CD8-positive, alpha-beta memory T cell (primary cell): ENCODE measurements around the gene CES3. TPM values are rescaled to one million over a fixed set of nuclear protein-coding genes. Genes with fewer than 3 reads are reported as not detected.

Source experiments
- CTCF ChIA-PET: fragments of 350-600 bp; sonication (Branson Sonifier 250); formaldehyde crosslinking; loops from one replicate; lab custom pipeline; 2021; ENCODE audit warnings: antibody characterized with exemption; lab: Charles Lee
- POLR2A ChIA-PET: fragments of 350-600 bp; sonication (Branson Sonifier 250); formaldehyde crosslinking; loops from one replicate; lab custom pipeline; 2021; ENCODE audit warnings: antibody characterized with exemption; lab: Charles Lee
- DNase-seq, 5 donors: peaks; one replicate each; pipeline versions ENCODE4 v3.0.0 to v3.0.0-alpha.2; 2020 to 2022; ENCODE audit warnings: mixed read lengths in 1 of 5
- H3K27ac ChIP-seq: one replicate; pipeline ENCODE4 v1.7.0; 2013; ENCODE audit warnings: low read depth, mild to moderate bottlenecking, low read length, moderate library complexity
- H3K27me3 ChIP-seq: 2 replicates; pipeline ENCODE4 v1.7.0; 2013; ENCODE audit warnings: low read length, mild to moderate bottlenecking; ENCODE audit not compliant: insufficient read depth, poor library complexity, severe bottlenecking
- H3K36me3 ChIP-seq: 2 replicates; pipeline ENCODE4 v1.7.0; 2013; ENCODE audit warnings: mild to moderate bottlenecking, low read length, moderate library complexity; ENCODE audit not compliant: insufficient read depth
- H3K4me1 ChIP-seq: 2 replicates; pipeline ENCODE4 v1.7.0; 2013; ENCODE audit warnings: mild to moderate bottlenecking, low read length, moderate library complexity; ENCODE audit not compliant: insufficient read depth
- H3K4me3 ChIP-seq: 2 replicates; pipeline ENCODE4 v1.7.0; 2013; ENCODE audit warnings: mild to moderate bottlenecking, low read length
- H3K9me3 ChIP-seq: 2 replicates; pipeline ENCODE4 v1.7.0; 2013; ENCODE audit warnings: mild to moderate bottlenecking, low read length
- H3K27ac Mint-ChIP-seq, 8 donors: one replicate each; pipeline ENCODE4 v1.8.0; 2020 to 2021; ENCODE audit warnings: mixed read lengths in 8 of 8, mild to moderate bottlenecking in 6 of 8, inconsistent platforms in 3 of 8, moderate library complexity in 3 of 8
- H3K27me3 Mint-ChIP-seq, 2 donors: one replicate each; pipeline ENCODE4 v1.8.0; 2020 to 2021; ENCODE audit warnings: mixed read lengths in 2 of 2, mild to moderate bottlenecking in 1 of 2, moderate library complexity in 1 of 2
- H3K36me3 Mint-ChIP-seq, 3 donors: one replicate each; pipeline ENCODE4 v1.8.0; 2020 to 2021; ENCODE audit warnings: mixed read lengths in 3 of 3, inconsistent platforms in 1 of 3, mild to moderate bottlenecking in 1 of 3
- H3K4me1 Mint-ChIP-seq, 3 donors: one replicate each; pipeline ENCODE4 v1.8.0; 2020 to 2021; ENCODE audit warnings: mixed read lengths in 3 of 3, inconsistent platforms in 1 of 3, mild to moderate bottlenecking in 1 of 3
- H3K4me3 Mint-ChIP-seq, 7 donors: one replicate each; pipeline ENCODE4 v1.8.0; 2020 to 2021; ENCODE audit warnings: mixed read lengths in 7 of 7, mild to moderate bottlenecking in 6 of 7, moderate library complexity in 4 of 7, inconsistent platforms in 2 of 7
- H3K9me3 Mint-ChIP-seq, 5 donors: one replicate each; pipeline ENCODE4 v1.8.0; 2020 to 2022; ENCODE audit warnings: mixed read lengths in 5 of 5, mild to moderate bottlenecking in 3 of 5, moderate library complexity in 2 of 5, inconsistent platforms in 1 of 5
- polyA plus RNA-seq: library from polyadenylated mRNA; unstranded; fragments of 300-500 nt; fragmentation: Illumina TruSeq; gene quantifications from one replicate; pipeline ENCODE4 v1.2.3, GENCODE V29; 2021
- total RNA-seq, 2 experiments: library from RNA; stranded (reverse); gene quantifications; one replicate each; pipeline ENCODE4 v1.2.3, GENCODE V29; 2021

Gene CES3
- total and polyA plus RNA-seq, 3 experiments from 2014 or later, result 0.16 to 0.24 TPM; not detected in 1

DNA sequence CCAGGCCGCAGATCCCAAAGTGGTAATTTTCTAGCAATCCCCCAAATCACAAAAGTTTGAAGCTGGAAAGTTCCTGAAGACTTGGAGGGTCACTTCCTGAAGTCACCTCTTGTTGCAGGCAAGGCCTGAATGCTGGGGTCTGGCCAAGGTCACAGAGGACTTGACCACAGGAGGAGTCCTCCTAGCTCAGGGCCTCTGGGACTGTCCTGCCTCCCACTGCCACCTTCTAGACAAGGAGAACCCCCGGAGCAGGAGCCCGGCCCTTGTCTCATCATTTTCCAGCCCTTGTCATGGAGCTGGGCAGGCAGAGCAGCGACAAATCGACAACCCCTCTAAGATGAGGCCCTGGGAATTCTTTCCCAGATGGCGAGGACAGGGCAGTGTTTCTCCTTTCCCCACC, 42.7 kb upstream of the CES3 start:
- no peaks in the 10 kb centered on the region for H3K27me3 ChIP-seq
- no peaks in the 10 kb centered on the region for H3K4me1 ChIP-seq
- H3K27me3 Mint-ChIP-seq, result peaks cover 7 to 18% of the 10 kb centered on the region in 2 donors
- no peaks in the 10 kb centered on the region for H3K4me1 Mint-ChIP-seq
- H3K36me3 Mint-ChIP-seq, result no peaks in the 10 kb centered on the region
- ChIA-PET POLR2A (no interaction called here), CTCF (no interaction called here)
- DNase-seq, result no peak
- no peaks in the 10 kb centered on the region for H3K9me3 ChIP-seq
- no peak overlapping the region for H3K4me3 ChIP-seq
- H3K27ac Mint-ChIP-seq, result no peak overlapping the region
- no peak overlapping the region for H3K27ac ChIP-seq
- no peaks in the 10 kb centered on the region for H3K9me3 Mint-ChIP-seq
- no peaks in the 10 kb centered on the region for H3K36me3 ChIP-seq
- no peak overlapping the region for H3K4me3 Mint-ChIP-seq

DNA sequence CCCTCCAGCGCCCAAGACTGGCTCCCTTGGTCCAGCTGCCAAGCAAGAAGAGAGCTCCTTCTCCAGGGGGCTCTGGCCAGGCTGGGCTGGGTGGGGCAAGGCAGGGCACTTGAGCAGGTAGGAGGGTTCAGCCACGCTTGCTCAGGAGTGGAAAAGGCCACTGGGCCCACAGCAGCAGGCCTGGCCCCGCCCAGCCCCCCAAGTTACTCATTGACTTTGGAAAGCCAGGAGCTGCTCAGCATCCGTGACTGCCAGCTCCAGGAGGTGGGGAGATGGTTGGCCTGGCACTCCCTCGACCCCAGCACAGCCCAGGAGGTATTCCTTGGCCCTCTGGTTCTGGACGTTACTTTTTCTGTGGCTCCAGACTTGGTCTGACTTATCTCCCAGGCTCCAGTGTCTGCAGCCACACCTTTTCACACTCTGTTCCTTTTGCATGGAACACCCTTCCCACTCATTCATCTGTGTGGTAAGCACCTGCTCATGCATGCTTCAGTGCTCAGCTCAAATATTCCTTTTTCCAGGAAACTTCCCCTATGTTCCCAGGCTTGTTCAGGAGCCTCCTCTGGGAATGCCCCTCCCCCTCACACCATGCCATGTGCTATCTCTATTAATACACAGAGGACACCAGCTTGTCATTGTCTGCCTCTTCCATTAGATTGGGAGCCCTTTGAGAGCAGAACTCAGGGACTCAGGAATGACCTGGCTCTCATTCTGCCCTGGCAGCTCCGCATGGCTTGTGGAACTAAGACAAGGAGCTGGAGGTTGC, 42.1 kb upstream of the CES3 start, which contains the start of gene CDH16:
Gene CDH16, minus strand, starts transcription at position 83 of the 766 bp plus-strand sequence. CDS start 820 bp downstream, outside the sequence.
- Mint-ChIP-seq H3K27ac (peak within 1 kb of the TSS in 1 of 8 donors; percentile 14), H3K9me3 (no peaks in the 10 kb centered on the region), H3K4me3 (no peak within 1 kb of the TSS), H3K36me3 (no peaks in the 10 kb centered on the region), H3K27me3 (peaks cover 13 to 24% of the 10 kb centered on the region in 2 donors), H3K4me1 (no peaks in the 10 kb centered on the region)
- H3K4me3 ChIP-seq, result no peak within 1 kb of the TSS
- CTCF ChIA-PET, result no interaction called here
- no peaks in the 10 kb centered on the region for H3K9me3 ChIP-seq
- H3K27me3 ChIP-seq, result peaks cover 5% of the 10 kb centered on the region
- POLR2A ChIA-PET, result interaction anchor here (0.5 kb wide), 1 partner anchor 483 kb away, joined by 4 read pairs; no protein-coding TSS in a partner anchor
- no peak within 1 kb of the TSS for H3K27ac ChIP-seq
- no peak for DNase-seq
- H3K36me3 ChIP-seq, result no peaks in the 10 kb centered on the region
- H3K4me1 ChIP-seq, result no peaks in the 10 kb centered on the region

DNA sequence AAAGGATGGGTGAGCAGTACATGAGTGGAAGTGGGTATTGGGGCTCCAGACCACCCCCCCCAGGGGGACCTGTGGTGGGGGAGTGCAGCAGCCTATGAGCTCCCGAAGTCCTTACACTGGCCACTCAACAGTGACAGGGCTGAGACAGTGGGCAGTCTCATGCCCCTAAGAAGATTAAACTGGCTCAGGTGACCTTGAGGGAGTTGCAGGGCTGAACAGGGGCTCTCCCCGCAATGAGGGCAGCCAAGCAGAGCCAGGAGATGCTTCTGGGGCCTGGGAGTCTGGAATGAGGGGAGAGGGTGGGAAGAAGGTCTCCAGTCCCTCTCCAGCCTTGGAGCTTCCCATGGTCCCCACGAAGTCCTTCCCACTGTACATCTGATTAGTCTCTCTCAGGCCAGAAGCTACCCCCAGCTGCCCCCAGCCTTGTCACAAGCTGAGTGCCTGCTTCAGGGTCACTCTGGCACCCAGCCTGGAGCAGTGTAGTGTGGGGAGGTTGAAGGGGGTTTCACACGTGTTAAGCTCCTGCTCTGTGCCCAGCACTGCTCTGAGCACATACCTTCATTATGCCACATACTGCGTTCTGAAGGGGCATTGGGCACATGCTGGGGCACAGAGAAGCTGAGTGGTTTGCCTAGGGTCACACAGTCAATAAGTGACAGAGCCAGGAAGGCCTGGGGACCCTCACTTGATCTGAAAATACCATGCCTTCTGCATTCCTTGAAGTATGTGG, 41.3 kb upstream of the CES3 start:
- ChIA-PET POLR2A (interaction anchor here (0.5 kb wide), 1 partner anchor 483 kb away, joined by 4 read pairs; no protein-coding TSS in a partner anchor), CTCF (interaction anchor here (0.9 kb wide), 1 partner anchor 52 kb away, joined by 3 read pairs; no protein-coding TSS in a partner anchor)
- H3K4me1 Mint-ChIP-seq, result peaks cover 0 to 3% (median 0%) of the 10 kb centered on the region in 3 donors
- no peak overlapping the region for H3K4me3 Mint-ChIP-seq
- peaks cover 19 to 29% of the 10 kb centered on the region in 2 donors for H3K27me3 Mint-ChIP-seq
- no peak for DNase-seq
- Histone ChIP-seq H3K4me3 (no peak overlapping the region), H3K36me3 (no peaks in the 10 kb centered on the region), H3K4me1 (no peaks in the 10 kb centered on the region), H3K27me3 (peaks cover 9% of the 10 kb centered on the region), H3K27ac (no peak overlapping the region), H3K9me3 (no peaks in the 10 kb centered on the region)
- H3K9me3 Mint-ChIP-seq, result no peaks in the 10 kb centered on the region
- H3K27ac Mint-ChIP-seq, result no peak overlapping the region
- H3K36me3 Mint-ChIP-seq, result no peaks in the 10 kb centered on the region

DNA sequence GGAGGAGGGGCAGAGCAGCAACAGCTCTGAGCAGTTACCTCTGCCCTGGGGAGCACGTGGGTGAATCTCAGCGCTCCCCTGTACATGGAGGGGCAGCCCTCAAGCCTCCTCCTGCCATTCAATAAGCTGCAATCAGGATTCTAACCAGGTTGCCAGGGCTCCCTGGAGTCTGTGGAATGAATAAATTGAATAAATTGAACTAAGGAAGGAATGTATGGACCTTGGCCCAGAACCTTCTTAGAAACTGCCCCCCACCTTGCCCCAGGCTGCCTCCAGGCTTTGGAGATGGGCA, 40.8 kb upstream of the CES3 start:
- no peak for DNase-seq
- H3K4me3 Mint-ChIP-seq, result no peak overlapping the region
- Histone ChIP-seq H3K9me3 (no peaks in the 10 kb centered on the region), H3K36me3 (no peaks in the 10 kb centered on the region), H3K27ac (no peak overlapping the region), H3K27me3 (peaks cover 9% of the 10 kb centered on the region), H3K4me3 (no peak overlapping the region), H3K4me1 (no peaks in the 10 kb centered on the region)
- H3K27me3 Mint-ChIP-seq, result peaks cover 19 to 32% of the 10 kb centered on the region in 2 donors
- H3K36me3 Mint-ChIP-seq, result no peaks in the 10 kb centered on the region
- ChIA-PET POLR2A (no interaction called here), CTCF (interaction anchor here (0.9 kb wide), 1 partner anchor 52 kb away, joined by 3 read pairs; no protein-coding TSS in a partner anchor)
- H3K27ac Mint-ChIP-seq, result no peak overlapping the region
- H3K9me3 Mint-ChIP-seq, result no peaks in the 10 kb centered on the region
- H3K4me1 Mint-ChIP-seq, result peaks cover 0 to 5% (median 0%) of the 10 kb centered on the region in 3 donors

DNA sequence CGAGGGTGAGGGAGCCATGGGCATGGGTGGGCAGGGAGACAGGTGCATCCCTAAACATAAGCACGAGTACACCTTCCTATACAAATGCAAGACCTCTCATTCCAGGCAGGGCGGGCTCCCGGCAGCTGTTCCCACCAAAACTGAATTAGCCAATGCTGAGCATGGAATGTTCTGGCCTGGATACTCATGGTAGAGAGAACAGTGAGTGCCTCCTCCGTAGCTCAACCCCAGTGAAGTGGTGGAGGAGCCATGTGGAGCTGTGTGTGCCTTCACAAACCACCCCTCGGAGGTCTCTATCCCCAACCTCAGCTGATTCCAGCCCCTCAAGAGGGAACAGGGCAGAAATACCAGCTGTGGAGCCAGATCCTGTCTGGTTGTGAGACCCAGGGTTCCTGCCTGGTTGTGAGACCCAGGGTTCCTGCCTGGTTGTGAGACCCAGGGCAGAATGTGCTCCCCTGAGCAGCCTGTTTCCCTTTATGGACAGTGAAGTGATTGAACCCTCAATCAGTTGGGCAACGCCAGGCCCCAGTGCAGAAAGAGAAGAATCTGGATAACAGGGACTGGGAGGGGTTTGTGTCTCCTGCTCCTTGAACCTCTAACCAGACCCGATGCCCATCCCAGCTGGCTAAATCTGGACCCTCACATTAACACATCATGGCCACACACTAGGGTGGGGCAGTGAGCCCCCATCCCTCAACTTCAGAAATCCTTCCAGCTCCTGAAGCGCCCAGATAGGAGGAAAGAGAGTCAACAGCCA, 40.0 kb upstream of the CES3 start:
- Mint-ChIP-seq H3K27ac (no peak overlapping the region), H3K36me3 (no peaks in the 10 kb centered on the region), H3K4me3 (no peak overlapping the region), H3K9me3 (no peaks in the 10 kb centered on the region), H3K27me3 (peaks cover 25 to 40% of the 10 kb centered on the region in 2 donors), H3K4me1 (peaks cover 0 to 12% (median 2%) of the 10 kb centered on the region in 3 donors)
- Histone ChIP-seq H3K36me3 (no peaks in the 10 kb centered on the region), H3K4me3 (no peak overlapping the region), H3K4me1 (no peaks in the 10 kb centered on the region), H3K9me3 (no peaks in the 10 kb centered on the region), H3K27me3 (peaks cover 13% of the 10 kb centered on the region), H3K27ac (no peak overlapping the region)
- POLR2A ChIA-PET, result no interaction called here
- no peak for DNase-seq
- CTCF ChIA-PET, result interaction anchor here (1.2 kb wide), 1 partner anchor 33 kb away, joined by 4 read pairs; no protein-coding TSS in a partner anchor

DNA sequence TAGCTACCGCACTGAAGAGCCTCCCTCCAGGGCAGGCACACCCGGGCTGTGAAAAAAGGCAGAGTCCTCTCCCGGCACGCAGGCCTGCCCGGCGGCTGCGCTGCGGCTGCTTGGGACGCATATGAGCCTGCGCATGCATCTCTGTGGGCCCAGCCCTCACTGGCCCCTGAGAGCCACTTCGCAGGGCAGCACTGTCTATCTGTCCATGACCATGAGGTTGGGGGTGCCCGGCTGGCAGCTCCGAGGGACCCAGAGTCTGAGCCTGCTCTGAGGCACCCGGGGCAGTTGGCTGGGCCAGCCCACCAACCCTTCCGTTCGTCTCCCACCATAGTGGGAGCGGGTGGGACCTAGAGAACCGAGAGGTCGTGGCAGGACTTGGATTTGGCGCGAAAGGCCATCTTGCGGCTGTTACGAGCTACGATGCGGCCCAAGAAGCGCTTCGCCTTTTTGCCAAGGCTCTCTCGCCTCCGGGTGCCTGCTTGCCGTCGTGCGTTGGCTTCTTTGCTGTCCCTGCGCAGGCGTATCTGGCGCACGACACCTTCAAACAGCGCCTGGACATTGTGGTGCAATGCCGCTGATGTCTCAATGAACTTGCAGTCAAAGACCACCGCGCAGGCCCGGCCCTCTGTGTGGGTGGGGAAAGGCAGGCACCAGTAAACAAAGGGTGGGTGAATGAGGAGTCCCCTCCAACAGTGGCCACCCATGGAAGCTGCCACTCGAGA, 39.2 kb upstream of the CES3 start:
- H3K9me3 Mint-ChIP-seq, result no peaks in the 10 kb centered on the region
- peaks cover 0 to 12% (median 2%) of the 10 kb centered on the region in 3 donors for H3K4me1 Mint-ChIP-seq

DNA sequence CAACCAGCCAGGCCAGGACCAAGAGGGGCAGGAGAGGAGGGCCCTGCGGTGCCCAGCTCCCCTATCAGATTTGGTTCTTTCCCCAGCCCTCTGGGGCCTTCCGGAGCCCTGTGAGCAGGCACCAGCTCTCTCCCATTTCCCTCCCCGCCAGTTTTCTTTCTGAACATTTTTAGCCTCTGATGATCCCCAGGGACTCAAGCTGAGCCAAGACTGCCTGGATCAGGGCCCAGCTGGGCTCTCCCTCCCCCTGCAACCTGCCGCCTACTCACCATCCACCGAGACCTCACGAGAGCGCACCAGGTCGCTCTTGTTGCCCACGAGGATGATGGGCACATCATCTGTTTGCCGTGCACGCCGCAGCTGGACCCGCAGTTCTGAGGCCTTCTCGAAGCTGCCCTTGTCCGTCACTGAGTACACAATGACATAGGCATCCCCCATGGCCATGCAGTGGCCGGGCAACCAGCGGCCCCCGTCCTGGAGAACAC, 37.8 kb upstream of the CES3 start:
- H3K27me3 ChIP-seq, result peaks cover 13% of the 10 kb centered on the region
- Mint-ChIP-seq H3K27ac (no peak overlapping the region), H3K36me3 (no peaks in the 10 kb centered on the region), H3K4me1 (peaks cover 0 to 12% (median 2%) of the 10 kb centered on the region in 3 donors), H3K4me3 (peak overlapping the region in 1 of 7 donors; percentile 84), H3K9me3 (no peaks in the 10 kb centered on the region), H3K27me3 (peaks cover 30 to 46% of the 10 kb centered on the region in 2 donors)
- DNase-seq, result no peak
- ChIA-PET CTCF (no interaction called here), POLR2A (no interaction called here)
- H3K9me3 ChIP-seq, result no peaks in the 10 kb centered on the region
- no peaks in the 10 kb centered on the region for H3K36me3 ChIP-seq
- no peak overlapping the region for H3K4me3 ChIP-seq
- no peaks in the 10 kb centered on the region for H3K4me1 ChIP-seq
- H3K27ac ChIP-seq, result no peak overlapping the region

More for the DNA sequence above, 39.2 kb upstream of the CES3 start:
- no peak for DNase-seq
- peaks cover 27 to 46% of the 10 kb centered on the region in 2 donors for H3K27me3 Mint-ChIP-seq
- Histone ChIP-seq H3K36me3 (no peaks in the 10 kb centered on the region), H3K4me3 (no peak overlapping the region), H3K27ac (no peak overlapping the region), H3K9me3 (no peaks in the 10 kb centered on the region), H3K4me1 (no peaks in the 10 kb centered on the region), H3K27me3 (peaks cover 13% of the 10 kb centered on the region)
- H3K27ac Mint-ChIP-seq, result no peak overlapping the region
- ChIA-PET POLR2A (no interaction called here), CTCF (interaction anchor here (1.2 kb wide), 1 partner anchor 32 kb away, joined by 4 read pairs; no protein-coding TSS in a partner anchor)
- no peak overlapping the region for H3K4me3 Mint-ChIP-seq
- H3K36me3 Mint-ChIP-seq, result no peaks in the 10 kb centered on the region
